SK-N-SH (cell line): ENCODE data around the gene UTP3.
"Not testable (repeated sequence)": the region's sequence is repeated elsewhere in the genome, so short reads cannot be mapped to it uniquely, and the experiment has no call there.

Experiments used
- EZH2phosphoT487 ChIP-seq: fragments of 200-600 bp; sonication (generic); IDR thresholded peaks from 2 replicates; pipeline ENCODE4 v1.6.1; 2017; ENCODE audit warnings: low read depth, mixed run types, mild to moderate bottlenecking, antibody characterized with exemption, moderate library complexity, borderline replicate concordance
- GABPA ChIP-seq: IDR thresholded peaks from 2 replicates; pipeline ENCODE4 v1.4.0; 2012; ENCODE audit warnings: low read depth, mild to moderate bottlenecking
- GATA2 ChIP-seq: sonication (generic); formaldehyde crosslinking; IDR thresholded peaks from 2 replicates; pipeline ENCODE4 v1.5.0; 2020; ENCODE audit warnings: mild to moderate bottlenecking, missing genetic modification reagents
- RXRA ChIP-seq: IDR thresholded peaks from 2 replicates; pipeline ENCODE4 v1.4.0; 2012; ENCODE audit warnings: low read depth, mild to moderate bottlenecking, borderline replicate concordance
- SIN3A ChIP-seq: IDR thresholded peaks from 2 replicates; pipeline ENCODE4 v1.6.1; 2012; ENCODE audit warnings: low read depth, mild to moderate bottlenecking, low read length, moderate library complexity, borderline replicate concordance
- SMC3 ChIP-seq: IDR thresholded peaks from 2 replicates; pipeline ENCODE4 v1.6.1; 2012; ENCODE audit warnings: low read depth, low read length, improper control_type of control experiment
- TAF1 ChIP-seq: IDR thresholded peaks from 2 replicates; pipeline ENCODE4 v1.6.1; 2012; ENCODE audit warnings: low read depth, mild to moderate bottlenecking, low read length, moderate library complexity, borderline replicate concordance
- TF ChIP-seq, protein P1 (sequence below): fragments of 200-600 bp; sonication (generic); IDR thresholded peaks from 2 replicates; pipeline ENCODE4 v1.6.1; 2017; ENCODE audit warnings: antibody characterized with exemption, mild to moderate bottlenecking, moderate library complexity

DNA sequence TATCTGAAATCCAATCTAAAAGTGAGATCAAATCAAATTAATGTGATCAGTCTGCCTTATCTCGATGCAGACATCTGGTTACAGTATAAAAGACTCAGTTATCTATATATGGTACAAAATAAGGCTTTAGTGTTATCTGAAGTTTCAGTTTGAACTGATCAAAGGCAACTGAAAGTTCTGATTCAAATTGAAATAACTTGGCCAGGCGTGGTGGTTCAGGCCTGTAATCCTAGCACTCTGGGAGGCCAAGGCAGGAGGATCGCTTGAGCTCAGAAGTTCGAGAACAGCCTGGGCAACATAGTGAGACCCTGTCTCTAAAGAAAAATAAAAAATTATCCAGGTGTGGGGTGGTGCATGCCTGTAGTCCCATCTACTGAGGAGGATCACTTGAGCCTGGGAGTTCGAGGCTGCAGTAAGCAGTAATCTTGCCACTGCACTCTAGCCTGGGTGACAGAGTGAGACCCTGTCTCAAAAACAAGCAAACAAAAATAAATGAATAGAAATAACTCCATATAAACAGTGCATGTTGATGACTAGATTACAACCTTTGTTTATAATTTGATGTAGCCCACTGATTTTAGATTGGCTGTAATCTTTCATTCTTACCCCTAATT is 26.9 kb upstream of the UTP3 start:
- TF ChIP-seq, protein P1, sequence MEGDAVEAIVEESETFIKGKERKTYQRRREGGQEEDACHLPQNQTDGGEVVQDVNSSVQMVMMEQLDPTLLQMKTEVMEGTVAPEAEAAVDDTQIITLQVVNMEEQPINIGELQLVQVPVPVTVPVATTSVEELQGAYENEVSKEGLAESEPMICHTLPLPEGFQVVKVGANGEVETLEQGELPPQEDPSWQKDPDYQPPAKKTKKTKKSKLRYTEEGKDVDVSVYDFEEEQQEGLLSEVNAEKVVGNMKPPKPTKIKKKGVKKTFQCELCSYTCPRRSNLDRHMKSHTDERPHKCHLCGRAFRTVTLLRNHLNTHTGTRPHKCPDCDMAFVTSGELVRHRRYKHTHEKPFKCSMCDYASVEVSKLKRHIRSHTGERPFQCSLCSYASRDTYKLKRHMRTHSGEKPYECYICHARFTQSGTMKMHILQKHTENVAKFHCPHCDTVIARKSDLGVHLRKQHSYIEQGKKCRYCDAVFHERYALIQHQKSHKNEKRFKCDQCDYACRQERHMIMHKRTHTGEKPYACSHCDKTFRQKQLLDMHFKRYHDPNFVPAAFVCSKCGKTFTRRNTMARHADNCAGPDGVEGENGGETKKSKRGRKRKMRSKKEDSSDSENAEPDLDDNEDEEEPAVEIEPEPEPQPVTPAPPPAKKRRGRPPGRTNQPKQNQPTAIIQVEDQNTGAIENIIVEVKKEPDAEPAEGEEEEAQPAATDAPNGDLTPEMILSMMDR: not testable (repeated sequence)
- not testable (repeated sequence) for TF ChIP-seq SMC3; GABPA; EZH2phosphoT487; GATA2 (CRISPR knock-in tag); RXRA; TAF1; SIN3A
